B cell (primary cell): ENCODE results near the gene MAD1L1. TPM values are rescaled to one million over a fixed set of nuclear protein-coding genes. Genes with fewer than 3 reads are reported as not detected.

Experiments
- ATAC-seq: fragments of 200-7000 bp; cut with Tn5 transposase; one replicate; pipeline ENCODE4 v1.10.0; 2021; ENCODE audit warnings: low read depth, mild to moderate bottlenecking, moderate number of reproducible peaks, moderate library complexity
- CTCF ChIA-PET: fragments of 350-600 bp; sonication (Branson Sonifier 250); formaldehyde crosslinking; loops from one replicate; lab custom pipeline; 2021; ENCODE audit warnings: antibody characterized with exemption, inconsistent platforms; lab: Charles Lee
- POLR2A ChIA-PET: fragments of 350-600 bp; sonication (Branson Sonifier 250); formaldehyde crosslinking; loops from one replicate; lab custom pipeline; 2021; ENCODE audit warnings: antibody characterized with exemption; lab: Charles Lee
- DNase-seq: peaks from one replicate; pipeline ENCODE4 v3.0.0; 2013
- H2AFZ ChIP-seq: 2 replicates; pipeline ENCODE4 v1.6.1; 2012; ENCODE audit warnings: mild to moderate bottlenecking, low read depth, low read length; ENCODE audit not compliant: insufficient read depth, poor library complexity, severe bottlenecking
- H3K27ac ChIP-seq, 2 donors: 1 replicate in 1 of 2; 2 replicates in 1 of 2; pipeline ENCODE4 v1.5.1; 2012 to 2013; ENCODE audit warnings: low read length in 2 of 2, mild to moderate bottlenecking in 2 of 2, moderate library complexity in 1 of 2
- H3K27me3 ChIP-seq, 4 experiments: fragments of 200-600 bp in 1 of 4; sonication (generic) in 1 of 4; replicated peaks in 1 of 4; 1 replicate in 2 of 4; 2 replicates in 2 of 4; pipeline versions ENCODE4 v1.6.1 to v1.7.0; 2013 to 2016; ENCODE audit warnings: low read length in 3 of 4, mild to moderate bottlenecking in 2 of 4, mixed read lengths in 1 of 4, moderate library complexity in 1 of 4; ENCODE audit not compliant: insufficient read depth in 4 of 4, control insufficient read depth in 3 of 4; ENCODE audit errors: control extremely low read depth in 1 of 4
- H3K36me3 ChIP-seq, 2 experiments: replicated peaks in 1 of 2; 1 replicate in 1 of 2; 2 replicates in 1 of 2; pipeline versions ENCODE4 v1.6.1 to v1.7.1; 2013; ENCODE audit warnings: low read length in 1 of 2; ENCODE audit not compliant: insufficient read depth in 2 of 2, control insufficient read depth in 1 of 2; ENCODE audit errors: control extremely low read depth in 1 of 2, extremely low read depth in 1 of 2
- H3K4me1 ChIP-seq, 2 donors: fragments of 200-600 bp in 1 of 2; sonication (generic) in 1 of 2; 1 replicate in 1 of 2; 2 replicates in 1 of 2; pipeline versions ENCODE4 v1.5.1 to v1.6.1; 2013 to 2017; ENCODE audit warnings: low read length in 2 of 2; ENCODE audit not compliant: control insufficient read depth in 2 of 2, insufficient read depth in 2 of 2
- H3K4me2 ChIP-seq: replicated peaks from 2 replicates; pipeline ENCODE3; 2012; ENCODE audit warnings: mild to moderate bottlenecking, low read depth, low read length; ENCODE audit not compliant: poor library complexity, severe bottlenecking
- H3K4me3 ChIP-seq, 5 experiments: fragments of 200-600 bp in 1 of 5; sonication (generic) in 1 of 5; 1 replicate in 3 of 5; 2 replicates in 2 of 5; pipeline versions ENCODE4 v1.5.1 to v1.7.0; 2011 to 2016; ENCODE audit warnings: low read length in 4 of 5, mild to moderate bottlenecking in 4 of 5, low read depth in 2 of 5, control low read depth in 1 of 5, moderate library complexity in 1 of 5; ENCODE audit not compliant: insufficient read depth in 1 of 5; ENCODE audit errors: control extremely low read depth in 1 of 5, extremely low read depth in 1 of 5
- H3K79me2 ChIP-seq: fragments of 200-600 bp; sonication (generic); one replicate; pipeline ENCODE4 v1.6.0; 2016; ENCODE audit warnings: low read length; ENCODE audit not compliant: control insufficient read depth, insufficient read depth
- H3K9ac ChIP-seq: fragments of 200-600 bp; sonication (generic); 2 replicates; pipeline ENCODE4 v1.6.1; 2017; ENCODE audit warnings: mild to moderate bottlenecking, low read length, moderate library complexity
- H3K9me3 ChIP-seq, 3 donors: one replicate each; pipeline versions ENCODE4 v1.6.1 to v1.7.1; 2013; ENCODE audit warnings: low read length in 2 of 3; ENCODE audit not compliant: control insufficient read depth in 2 of 3, insufficient read depth in 1 of 3; ENCODE audit errors: control extremely low read depth in 1 of 3
- H4K20me1 ChIP-seq: 2 replicates; pipeline ENCODE4 v1.6.0; 2012; ENCODE audit warnings: mild to moderate bottlenecking, low read length; ENCODE audit not compliant: insufficient read depth, control insufficient read depth, poor library complexity, severe bottlenecking
- H3K27ac Mint-ChIP-seq: one replicate; pipeline ENCODE4 v1.8.0; 2021; ENCODE audit warnings: mixed read lengths
- H3K27me3 Mint-ChIP-seq: one replicate; pipeline ENCODE4 v1.8.0; 2021; ENCODE audit warnings: mixed read lengths
- H3K4me1 Mint-ChIP-seq: one replicate; pipeline ENCODE4 v1.8.0; 2021; ENCODE audit warnings: mixed read lengths
- H3K4me3 Mint-ChIP-seq: one replicate; pipeline ENCODE4 v1.8.0; 2021; ENCODE audit warnings: mixed read lengths
- H3K9me3 Mint-ChIP-seq: one replicate; pipeline ENCODE4 v1.8.0; 2022; ENCODE audit warnings: mixed read lengths; ENCODE audit not compliant: insufficient read depth
- EZH2 ChIP-seq: IDR thresholded peaks from 2 replicates; pipeline ENCODE4 v1.6.1; 2012; ENCODE audit warnings: borderline replicate concordance, low read depth, mild to moderate bottlenecking, moderate library complexity, low read length; ENCODE audit not compliant: insufficient read depth, poor library complexity, severe bottlenecking
- WGBS: methylation state at CpG from one replicate; pipeline ENCODE4 v1.1.5; 2013; ENCODE audit warnings: missing lambda C conversion rate; ENCODE audit not compliant: insufficient coverage; 5-methylcytosine and 5-hydroxymethylcytosine counted together
- intact Hi-C: fragments of 100-400 bp; cut with micrococcal nuclease; formaldehyde crosslinking; loops from one replicate; pipeline ENCODE4 v1.10.0; 2022
- polyA plus RNA-seq: library from polyadenylated mRNA; depleted of rRNA; stranded (reverse); fragments of >200 nt; gene quantifications from 2 replicates; pipeline ENCODE4 v1.2.3, GENCODE V29; 2012
- total RNA-seq, 2 donors: library from RNA; stranded (reverse); fragments of 120-200 nt in 1 of 2; gene quantifications; 1 replicate in 1 of 2; 2 replicates in 1 of 2; pipeline versions ENCODE4 v1.2.3 to v1.2.4, GENCODE V29; 2013 to 2022
- TF ChIP-seq, protein P1 (sequence below): fragments of 200-600 bp; IDR thresholded peaks from one replicate; pipeline ENCODE4 v1.8.0; 2022; ENCODE audit warnings: antibody characterized with exemption, mild to moderate bottlenecking

The MAD1L1 gene
- total and polyA plus RNA-seq, 2 donors (not counting 1 experiment from before 2014, with no cell fraction given) = 86.7 to 110 TPM

DNA sequence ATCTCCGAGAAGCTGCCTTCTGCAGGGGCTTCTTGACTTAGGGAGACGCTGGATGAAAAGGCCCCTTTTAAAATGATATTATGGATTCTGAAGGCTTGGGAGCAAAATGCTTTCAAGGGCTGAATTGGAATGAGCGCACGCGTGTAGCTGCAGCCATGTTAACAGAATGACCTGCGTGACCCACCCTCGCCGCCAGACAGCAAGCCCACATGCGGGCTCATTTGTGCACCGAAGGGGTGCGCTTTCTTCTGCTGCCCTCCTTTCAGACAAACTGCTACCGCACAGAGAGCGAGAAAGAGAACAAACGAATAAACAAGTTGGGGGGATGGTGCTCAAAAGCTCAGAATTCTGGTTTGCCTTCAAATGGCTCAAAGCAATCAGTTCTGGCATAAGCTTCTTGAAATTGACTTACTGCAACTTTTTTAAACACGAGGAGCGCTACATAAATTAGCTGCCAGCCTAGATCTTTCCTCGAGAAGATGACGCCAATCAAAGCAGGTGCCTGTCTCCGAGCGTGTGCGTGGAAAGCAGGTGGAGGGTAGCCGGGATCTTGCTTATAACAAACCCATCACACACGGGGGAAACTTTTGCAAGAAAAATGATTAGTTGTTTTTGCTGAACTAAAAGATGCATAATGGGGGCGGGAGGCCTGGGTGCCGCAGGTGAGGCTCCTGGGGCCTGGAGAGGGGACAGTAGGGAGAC is 268.4 kb downstream of the MAD1L1 start:
- Mint-ChIP-seq H3K4me3 (no peak overlapping the region), H3K9me3 (peaks cover 7% of the 10 kb centered on the region), H3K27me3 (no peaks in the 10 kb centered on the region), H3K27ac (no peak overlapping the region), H3K4me1 (peaks cover 17% of the 10 kb centered on the region)
- no peak for TF ChIP-seq EZH2
- TF ChIP-seq, protein P1, sequence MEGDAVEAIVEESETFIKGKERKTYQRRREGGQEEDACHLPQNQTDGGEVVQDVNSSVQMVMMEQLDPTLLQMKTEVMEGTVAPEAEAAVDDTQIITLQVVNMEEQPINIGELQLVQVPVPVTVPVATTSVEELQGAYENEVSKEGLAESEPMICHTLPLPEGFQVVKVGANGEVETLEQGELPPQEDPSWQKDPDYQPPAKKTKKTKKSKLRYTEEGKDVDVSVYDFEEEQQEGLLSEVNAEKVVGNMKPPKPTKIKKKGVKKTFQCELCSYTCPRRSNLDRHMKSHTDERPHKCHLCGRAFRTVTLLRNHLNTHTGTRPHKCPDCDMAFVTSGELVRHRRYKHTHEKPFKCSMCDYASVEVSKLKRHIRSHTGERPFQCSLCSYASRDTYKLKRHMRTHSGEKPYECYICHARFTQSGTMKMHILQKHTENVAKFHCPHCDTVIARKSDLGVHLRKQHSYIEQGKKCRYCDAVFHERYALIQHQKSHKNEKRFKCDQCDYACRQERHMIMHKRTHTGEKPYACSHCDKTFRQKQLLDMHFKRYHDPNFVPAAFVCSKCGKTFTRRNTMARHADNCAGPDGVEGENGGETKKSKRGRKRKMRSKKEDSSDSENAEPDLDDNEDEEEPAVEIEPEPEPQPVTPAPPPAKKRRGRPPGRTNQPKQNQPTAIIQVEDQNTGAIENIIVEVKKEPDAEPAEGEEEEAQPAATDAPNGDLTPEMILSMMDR = no peak
- ChIA-PET POLR2A (no interaction called here), CTCF (interaction anchor here (0.5 to 1.2 kb wide), 2 partner anchors 10 to 89 kb away, joined by 3 read pairs; no protein-coding TSS in a partner anchor)
- Histone ChIP-seq H3K9ac (no peak overlapping the region), H3K27ac (no peak overlapping the region), H3K4me1 (peaks cover 2 to 3% of the 10 kb centered on the region in 2 donors), H3K4me2 (no peak overlapping the region), H3K79me2 (peaks cover 20% of the 10 kb centered on the region), H3K27me3 (no peaks in the 10 kb centered on the region), H4K20me1 (no peaks in the 10 kb centered on the region), H3K36me3 (peaks cover 0 to 15% of the 10 kb centered on the region in 2 experiments), H3K9me3 (peaks cover 0 to 14% (median 5%) of the 10 kb centered on the region in 3 donors), H2AFZ (no peak overlapping the region), H3K4me3 (no peak overlapping the region)
- DNase-seq (no peak), ATAC-seq (no peak)
- intact Hi-C loops = no loop called here
- WGBS = 98% methylated on average over 22 of the region's 25 CpGs

DNA sequence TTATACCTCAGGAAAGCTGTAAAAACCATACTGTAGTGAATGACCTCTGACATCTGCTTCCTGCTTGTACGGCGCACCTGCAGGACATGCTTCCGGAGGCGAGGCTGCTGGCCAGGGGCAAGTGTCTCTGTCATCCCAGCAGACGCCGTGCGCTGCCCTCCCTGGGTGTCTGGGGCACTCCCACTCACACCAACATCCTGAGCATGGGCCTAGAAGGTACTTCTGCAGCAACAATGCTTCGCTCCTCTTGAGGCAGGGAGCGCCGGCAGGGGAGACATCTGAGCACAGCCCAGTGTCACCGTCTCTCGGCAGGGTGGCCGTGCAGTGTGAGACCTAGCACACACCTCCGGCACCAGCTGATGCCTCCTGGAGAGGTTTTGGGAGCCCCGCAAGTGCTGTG is 269.2 kb downstream of the MAD1L1 start:
- H3K4me3 Mint-ChIP-seq = no peak overlapping the region
- no peaks in the 10 kb centered on the region for H3K27me3 ChIP-seq
- H3K9me3 ChIP-seq = peaks cover 0 to 14% (median 5%) of the 10 kb centered on the region in 3 donors
- ChIA-PET CTCF (no interaction called here), POLR2A (no interaction called here)
- no peak overlapping the region for H3K9ac ChIP-seq
- peaks cover 0 to 3% of the 10 kb centered on the region in 2 donors for H3K4me1 ChIP-seq
- WGBS = 98% methylated on average over 13 of the region's 15 CpGs
- intact Hi-C loops = no loop called here
- H3K4me1 Mint-ChIP-seq = peaks cover 11% of the 10 kb centered on the region
- no peak overlapping the region for H2AFZ ChIP-seq
- TF ChIP-seq, protein P1 = no peak
- TF ChIP-seq EZH2 = no peak
- no peak overlapping the region for H3K4me3 ChIP-seq
- peaks cover 7% of the 10 kb centered on the region for H3K9me3 Mint-ChIP-seq
- H3K27ac ChIP-seq = no peak overlapping the region
- ATAC-seq (no peak), DNase-seq (no peak)
- no peak overlapping the region for H3K27ac Mint-ChIP-seq
- peaks cover 0 to 15% of the 10 kb centered on the region in 2 experiments for H3K36me3 ChIP-seq
- no peaks in the 10 kb centered on the region for H4K20me1 ChIP-seq
- peaks cover 23% of the 10 kb centered on the region for H3K79me2 ChIP-seq
- H3K27me3 Mint-ChIP-seq = no peaks in the 10 kb centered on the region
- H3K4me2 ChIP-seq = no peak overlapping the region
